NCI-H510A treated with DMSO at 0.1 percent for 48 hours (cell line): ENCODE measurements around the gene IPO4.

Source experiments
- DNase-seq: peaks from one replicate; lab custom pipeline; 2025; lab: John Stamatoyannopoulos, UW

The IPO4 gene

DNA sequence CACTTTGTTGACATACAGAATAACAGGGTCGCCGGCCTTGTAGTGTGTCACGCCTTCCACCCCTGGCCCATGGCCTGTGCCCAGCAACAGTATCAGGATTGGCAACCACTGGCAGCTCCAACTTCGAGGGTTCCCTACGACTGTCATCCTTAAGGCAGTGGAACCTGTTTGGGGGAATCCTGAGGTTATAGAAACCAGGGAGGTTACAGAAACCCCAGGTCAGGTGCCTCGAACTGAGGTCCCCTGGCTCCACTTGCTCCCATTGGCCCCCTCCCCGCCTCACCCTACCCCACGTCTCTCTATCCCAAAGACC, 6.2 kb upstream of the IPO4 start:
- no peak for DNase-seq

DNA sequence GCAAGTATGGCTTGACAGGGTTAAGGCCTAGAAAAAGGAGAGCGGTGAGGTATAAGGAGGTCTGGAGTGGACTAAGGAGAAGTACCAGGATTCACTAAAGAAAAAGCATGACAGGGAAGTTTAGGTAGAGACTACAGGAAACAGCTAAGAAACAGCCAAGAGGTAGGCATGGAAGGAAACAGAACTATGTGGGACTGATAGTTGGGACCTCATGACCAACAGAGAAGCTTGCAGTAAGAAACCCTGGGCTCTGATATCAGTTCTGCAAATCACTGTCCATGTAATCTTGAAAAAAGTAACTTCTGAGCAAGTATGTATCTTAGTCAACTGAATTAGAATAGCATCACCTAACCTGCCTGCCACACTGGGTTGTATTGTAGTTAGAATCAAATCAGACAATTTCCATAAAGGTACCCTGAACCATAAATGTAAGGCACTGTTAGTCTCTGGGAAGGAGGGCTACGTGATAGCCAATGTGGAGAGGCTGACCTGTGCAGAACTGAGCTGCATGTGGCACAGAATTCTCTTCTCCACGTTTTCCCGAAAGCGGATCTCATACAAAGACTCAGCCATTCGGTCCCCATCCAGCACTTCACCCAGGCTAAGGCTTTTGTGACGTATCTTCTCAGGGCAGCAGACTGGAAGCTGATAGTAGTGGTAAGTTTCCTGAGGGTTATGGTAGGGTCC, 5.7 kb upstream of the IPO4 start:
- DNase-seq: no peak

DNA sequence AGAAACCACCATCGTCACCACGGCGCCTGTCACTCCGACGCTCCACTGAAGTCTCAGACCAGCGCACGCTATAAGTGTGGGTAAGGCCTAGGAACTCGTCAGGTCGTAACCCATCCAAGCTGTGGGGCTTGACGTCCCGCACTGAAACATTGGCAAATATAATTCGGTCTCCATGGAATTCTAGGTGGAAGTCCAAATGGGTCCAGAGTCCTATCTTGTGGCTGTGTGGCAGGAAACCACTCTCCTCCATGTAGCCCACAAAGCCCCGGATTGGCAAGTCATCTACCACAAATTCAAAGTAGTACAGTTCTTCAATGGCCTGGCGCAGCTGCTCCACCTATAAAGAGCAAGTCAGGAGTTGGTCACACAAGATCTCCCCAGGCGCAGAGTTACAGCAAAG, 4.3 kb upstream of the IPO4 start:
- no peak for DNase-seq

DNA sequence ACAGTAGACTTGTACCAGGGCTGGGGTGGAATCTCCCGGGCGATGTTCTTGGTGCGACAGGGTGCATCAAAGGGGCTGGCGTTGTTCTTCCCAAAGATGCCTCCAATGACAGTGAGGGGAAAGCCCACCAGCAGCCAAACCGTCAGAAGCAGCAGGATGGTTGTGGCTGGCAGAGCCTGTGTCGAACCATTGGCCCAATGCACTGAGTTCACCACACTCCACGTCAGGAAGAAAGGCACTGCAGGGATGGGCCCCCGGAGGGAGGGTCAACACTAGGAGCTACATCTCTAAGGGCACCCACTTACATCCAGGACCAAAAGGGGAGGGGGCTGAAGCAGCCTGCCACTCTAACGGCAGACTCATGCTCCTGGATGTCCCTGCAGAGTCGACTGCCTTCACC, 1.8 kb upstream of the IPO4 start:
- no peak for DNase-seq

DNA sequence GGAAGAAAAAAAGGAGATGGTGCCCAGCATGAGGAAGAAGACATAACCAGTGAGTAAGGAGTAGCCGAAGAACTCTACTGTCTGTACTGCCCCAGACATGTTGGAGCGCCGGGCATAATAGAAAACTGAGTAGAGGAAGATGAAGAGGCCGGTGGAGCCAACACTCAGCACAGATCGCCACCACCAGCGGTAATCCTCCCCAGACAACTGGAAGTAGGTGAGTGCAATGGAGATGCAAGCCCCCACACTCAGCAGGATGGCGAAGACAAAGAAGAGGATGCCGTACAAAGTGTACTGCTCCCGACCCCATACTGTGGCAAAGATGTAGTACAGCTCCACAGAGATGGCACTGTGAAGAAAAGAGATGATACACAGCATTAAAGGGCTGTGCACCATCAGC, 844 bp upstream of the IPO4 start:
- no peak for DNase-seq

DNA sequence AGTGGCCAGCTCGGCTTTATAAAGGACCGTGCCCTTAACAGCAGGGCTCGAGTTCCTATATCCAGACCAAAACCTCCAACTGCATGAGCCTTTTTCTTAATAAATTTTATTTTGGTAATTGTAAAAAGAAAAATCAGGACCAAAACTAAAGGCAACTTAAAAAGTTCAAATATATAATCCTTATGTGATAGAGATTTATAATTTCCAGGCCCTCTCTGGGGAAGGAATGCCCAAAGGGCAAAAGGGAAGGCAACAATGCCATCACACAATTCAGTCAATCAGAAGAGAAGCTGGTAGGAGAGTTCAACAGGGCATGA, 401 bp upstream of the IPO4 start:
- no peak for DNase-seq

DNA sequence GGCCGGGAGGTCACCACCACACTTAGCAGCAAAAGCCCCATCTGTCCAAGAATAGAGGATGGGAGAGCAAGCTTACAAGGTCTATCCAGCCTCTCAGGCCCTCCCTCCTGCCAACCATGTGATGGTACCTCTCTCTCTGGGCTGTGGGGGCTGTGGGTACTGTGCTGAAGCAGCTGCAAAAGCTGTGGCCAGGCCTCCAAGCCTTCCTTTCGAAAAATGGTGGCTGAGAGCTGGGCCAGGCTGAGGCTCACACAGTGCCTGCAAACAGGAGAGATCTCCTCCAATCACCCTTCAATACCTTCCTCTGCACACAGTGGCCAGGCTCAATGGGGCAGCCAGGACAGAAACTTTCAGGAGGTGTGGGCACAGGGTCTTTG, 1.1 kb downstream of the IPO4 start:
- no peak for DNase-seq

DNA sequence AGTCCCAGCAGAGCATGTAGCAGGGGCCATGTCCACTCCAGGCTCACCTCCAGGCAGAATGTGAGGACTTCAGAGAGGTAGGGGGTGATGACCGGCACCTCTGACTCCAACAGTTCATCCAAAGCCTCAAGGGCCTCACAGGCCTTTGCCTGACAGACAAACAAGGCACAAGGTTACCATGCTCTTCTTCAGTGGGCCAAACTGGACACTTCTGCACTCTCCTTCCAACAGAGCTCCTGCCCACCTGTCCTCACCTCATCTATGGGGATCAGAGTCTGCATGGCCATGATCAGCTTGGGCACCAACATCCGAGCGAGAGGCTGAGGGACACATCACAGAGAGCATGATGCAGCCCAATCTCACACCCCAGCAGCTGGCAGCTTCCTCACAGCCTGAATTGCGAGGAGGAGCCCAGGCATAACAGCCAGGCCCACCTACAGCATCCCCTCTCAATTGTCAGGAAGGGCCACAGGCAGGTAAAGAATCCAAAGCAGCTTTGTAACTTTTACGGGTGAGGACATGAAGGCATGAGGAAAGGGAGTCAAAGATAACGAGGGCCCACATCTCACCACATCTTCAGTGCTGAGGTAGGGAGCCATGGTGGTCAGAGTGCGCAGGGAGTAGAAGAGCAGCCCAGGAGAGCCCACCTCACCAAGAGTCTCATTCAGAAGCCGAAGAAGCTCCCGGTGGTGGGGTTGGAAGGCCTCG, 1.6 kb downstream of the IPO4 start:
- DNase-seq: no peak

DNA sequence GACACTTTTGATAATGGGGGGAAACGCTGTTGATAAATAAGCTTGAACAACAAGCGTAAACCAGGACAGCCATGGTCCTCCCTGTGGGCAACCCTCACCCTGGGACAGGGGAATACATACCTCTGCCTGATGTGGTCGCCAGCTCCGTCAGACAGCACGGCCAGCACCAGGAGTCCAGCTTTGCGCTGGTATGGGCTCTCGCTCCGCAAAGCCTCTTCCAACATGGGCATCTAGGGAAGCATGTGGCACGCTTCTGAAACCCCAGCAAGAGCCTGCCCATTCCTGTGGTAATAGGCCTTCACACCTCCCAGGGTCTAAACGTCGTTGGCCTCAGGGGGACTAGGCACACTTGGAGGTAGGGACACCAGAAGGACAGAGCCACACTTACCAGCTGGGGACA, 2.9 kb downstream of the IPO4 start:
- no peak for DNase-seq

DNA sequence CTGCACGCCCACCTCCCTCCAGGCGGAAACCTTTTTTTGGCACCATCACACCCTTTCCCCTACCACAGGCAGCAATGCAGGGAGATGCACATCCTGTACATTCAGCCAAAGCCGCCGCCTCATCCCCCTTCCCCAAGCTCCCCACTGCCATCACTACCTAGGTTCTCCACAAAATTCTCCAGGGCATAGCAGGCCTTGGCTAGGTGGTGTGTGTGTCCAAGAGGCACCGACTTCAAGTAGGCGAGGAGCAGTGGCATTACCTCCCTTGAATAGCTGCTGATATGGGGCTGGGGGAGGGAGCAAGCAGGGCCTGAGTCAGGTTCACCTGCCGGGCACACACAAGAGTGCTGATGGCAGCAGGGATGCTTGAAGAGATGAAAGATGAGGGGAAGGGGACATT, 3.6 kb downstream of the IPO4 start:
- DNase-seq: no peak

DNA sequence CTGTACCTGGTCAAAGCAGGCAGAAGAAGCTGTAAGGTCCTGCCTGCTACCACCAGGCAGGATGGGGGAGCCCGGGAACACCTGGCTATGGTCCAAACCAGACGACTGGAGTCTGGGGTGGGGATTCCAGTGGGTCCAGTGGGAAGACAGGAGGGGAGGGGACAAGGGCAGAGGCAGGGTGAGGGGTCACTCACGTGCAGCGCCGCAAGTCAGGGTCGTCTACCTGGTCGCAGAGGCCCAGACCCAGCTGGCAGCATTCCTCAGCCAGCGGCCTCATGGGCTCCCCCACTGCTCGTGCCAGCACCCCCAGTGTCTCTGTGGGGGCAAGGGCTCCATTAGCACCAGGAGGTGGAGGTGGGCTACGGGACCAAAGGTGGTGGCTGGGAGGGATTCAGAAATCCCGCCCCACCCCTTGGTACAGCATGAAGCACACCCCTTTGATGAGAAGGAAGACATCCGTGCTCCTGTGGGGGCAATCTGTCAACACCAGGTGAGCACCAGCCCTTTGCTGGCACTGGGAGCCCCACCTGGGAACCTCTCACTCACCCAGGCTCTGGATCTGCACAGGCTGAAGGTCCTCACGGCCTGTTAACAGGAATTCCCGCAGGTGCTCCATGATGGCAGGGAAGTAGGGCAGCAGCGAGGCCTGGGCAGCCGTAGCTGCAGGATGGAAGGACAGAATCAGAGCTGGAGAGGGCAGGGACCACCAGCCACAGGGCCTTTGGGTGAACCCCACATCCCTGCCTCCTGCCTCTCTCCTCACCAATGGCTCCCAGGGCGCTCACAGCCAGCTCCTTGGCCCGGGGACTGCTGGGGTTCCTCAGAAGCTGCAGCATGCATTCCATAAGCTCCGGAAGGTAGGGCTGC, 4.3 kb downstream of the IPO4 start:
- DNase-seq: no peak

DNA sequence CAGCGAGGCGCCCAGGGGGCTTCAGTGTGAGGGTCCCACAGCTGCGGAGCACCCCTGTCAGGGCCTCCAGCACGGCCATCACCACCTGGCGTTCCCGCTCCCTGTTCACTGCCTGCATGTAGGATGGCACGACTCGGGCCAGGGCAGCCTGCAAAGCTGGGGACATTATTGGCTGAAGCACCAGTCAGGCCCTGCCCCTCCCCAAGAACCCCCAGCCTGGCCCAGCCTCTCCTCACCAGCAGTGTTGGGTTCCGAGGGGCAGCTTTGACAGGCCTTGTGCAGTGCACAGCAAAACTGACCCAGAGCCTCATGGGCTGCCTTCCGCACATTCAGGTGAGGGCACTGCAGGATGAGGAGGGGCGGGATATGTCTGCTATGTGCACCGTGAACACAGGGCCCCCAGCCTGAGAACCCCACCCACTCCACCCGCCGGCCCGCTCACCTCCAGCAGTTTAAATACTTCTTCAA, 5.6 kb downstream of the IPO4 start:
- no peak for DNase-seq

DNA sequence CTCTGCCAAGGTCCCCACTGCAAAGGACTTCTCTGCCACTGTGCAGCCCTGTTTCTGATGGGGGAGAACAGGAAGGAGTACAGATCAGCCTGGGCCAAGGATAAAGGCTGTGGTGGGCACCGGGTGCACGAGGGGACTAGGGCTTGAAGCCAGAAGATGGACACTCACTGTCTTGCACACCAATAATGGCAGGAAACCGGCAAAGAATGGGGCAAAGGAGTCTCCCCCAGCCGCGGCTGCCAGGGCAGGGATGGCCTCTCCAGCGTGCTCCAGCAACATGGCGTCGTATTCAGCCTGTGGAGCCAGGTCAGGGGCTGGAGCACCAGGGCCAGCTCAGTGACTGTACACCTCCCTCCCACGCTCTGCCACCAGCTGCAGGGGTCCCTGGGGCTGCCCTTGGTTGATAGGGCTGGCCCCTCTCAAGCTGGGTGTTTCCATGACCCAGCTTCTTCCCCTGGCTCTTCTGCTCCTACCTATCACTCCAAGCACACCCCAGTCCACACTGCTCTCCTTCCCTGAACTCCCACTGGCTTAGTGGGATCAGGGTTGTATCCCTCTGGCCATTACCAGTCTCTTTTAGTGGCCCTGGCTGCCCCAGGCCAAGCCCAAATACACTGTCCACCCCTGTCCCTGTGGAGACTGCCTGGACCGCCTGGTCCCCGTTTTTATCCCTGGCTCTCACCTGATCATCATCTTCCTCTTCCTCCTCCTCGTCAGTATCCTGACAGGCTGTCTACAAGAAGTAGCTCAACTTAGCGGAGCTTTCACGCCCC, 6.3 kb downstream of the IPO4 start:
- no peak for DNase-seq

DNA sequence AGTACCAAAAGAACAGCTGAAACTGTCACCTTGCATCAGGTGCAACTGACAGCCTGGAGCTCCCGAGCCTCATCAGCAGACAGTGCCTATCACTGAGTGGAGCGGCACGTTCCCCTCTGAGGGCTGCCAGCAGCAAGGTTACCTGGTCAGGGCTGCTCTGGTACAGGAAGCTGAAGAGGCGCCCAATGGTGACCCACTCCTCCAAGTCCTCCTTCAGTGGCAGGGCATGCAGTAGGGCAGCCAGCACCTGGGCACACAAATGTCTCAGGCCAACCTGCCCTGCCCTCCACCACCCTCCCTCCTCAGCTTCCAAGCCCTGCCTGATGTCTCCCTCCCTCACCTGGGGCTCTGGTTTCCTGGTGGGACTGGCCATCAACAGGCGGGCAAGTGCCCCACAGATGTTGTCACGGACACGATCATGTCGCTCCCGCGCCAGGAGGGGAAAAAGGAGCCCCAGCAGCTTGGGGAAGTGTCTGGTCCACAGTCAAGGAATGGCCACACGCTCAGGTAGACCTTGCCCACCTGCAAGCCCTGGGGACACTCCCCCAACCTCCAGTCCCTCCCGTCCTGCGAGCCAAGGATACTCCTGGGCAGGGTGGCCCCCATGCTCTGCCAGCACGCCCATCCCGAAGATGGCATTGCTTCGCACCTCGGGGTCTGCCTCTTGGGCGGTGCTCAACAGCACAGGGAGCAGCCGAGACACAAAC, 7.1 kb downstream of the IPO4 start:
- no peak for DNase-seq

DNA sequence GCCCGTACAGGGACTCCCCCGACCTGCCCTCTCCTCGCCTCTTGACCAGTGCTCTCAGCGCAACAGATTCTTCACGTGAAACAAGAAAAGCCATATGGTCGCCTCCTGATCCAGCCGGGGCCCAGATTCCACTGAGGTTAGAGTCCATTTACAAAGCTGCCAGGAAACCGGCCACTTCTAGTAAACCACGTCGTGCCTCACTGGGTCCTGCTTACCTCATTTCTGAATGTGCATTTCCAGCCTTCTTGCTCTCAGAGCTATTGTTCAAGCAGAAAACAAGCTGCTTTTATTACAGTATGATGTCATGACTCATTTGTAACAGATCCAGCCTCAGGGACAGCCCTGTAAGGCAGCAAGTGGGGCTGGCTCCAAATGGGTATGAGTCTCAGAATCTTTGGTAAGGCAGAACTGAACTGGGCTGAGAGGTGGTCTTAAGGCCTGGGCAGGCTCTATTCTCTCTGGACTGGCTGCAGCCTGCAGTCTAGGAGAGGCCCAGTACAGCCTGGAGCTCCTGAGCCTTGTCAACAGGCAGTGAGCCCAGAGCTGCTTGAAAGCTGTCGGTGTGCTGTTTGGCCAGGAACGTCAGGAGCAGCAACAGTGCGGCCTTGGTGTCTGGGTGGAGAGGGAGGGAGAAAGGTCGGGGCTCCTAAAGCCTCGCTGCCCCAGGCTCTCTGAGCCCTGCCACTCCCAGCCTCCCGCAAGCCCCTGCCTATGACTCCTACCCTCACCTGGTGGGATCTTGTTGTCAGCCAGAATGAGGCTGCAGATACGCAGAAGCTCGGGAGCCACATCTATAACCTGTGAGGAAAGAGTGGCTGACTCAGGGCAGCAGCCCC, 8.4 kb downstream of the IPO4 start:
- DNase-seq: no peak

DNA sequence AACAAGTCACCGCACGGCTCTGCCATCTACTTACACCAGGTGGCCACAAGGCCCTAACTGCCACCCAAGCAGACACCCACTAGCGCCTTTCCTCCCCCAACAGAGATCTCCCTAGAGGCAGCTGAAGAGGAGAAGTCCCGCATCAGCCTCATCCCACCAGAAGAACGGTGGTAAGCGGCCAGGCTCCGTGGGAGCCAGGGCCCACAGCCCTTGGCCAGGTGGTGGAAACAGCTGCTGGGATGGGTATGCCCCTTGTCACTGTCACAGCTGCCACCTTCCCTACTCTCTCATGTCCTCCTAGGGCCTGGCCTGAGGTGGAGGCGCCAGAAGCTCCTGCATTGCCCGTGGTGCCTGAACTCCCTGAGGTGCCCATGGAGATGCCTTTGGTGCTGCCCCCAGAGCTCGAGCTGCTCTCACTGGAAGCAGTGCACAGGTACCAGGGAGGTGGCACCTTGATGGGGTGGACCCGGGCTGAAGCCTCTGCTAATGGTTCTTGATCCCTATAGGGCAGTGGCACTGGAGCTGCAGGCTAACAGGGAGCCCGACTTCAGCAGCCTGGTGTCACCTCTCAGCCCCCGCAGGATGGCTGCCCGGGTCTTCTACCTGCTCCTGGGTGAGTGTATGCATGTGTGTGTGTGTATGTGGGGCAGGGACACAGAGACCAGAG, 9.2 kb downstream of the IPO4 start:
- DNase-seq: no peak

DNA sequence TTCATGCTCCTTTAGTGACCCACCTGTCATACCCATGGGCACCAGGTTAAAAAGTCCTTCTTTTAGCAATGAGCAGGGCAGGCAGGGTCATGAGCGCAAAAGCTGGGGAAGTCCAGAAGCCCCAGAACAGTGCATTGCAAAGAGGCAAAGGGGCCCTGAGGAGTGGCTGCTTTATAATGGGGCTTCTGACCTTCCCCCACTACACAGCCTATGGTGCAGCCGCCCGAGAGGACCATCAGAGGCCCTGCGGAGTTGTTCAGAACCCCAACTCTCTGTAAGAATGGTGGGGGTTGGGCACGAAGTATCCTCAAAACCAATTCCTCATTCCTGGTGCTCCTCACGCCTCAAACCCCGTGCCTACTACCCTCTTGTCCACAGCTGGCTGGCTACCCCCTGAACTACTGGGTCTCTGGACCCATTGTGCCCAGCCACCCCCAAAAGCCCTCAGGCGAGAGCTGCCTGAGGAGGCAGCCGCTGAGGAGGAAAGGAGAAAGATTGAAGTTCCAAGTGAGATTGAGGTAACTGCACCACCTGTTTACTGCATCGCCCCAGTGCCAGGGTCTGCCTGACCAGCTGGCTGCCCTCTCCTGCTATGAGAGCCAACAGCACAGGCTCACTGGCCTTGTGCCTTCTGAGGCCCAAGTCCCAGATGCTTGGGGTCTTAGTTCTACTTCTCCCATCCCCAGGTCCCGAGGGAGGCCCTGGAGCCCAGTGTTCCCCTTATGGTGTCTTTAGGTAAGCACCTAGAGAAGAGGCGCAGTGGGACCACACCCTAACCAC, 10.0 kb downstream of the IPO4 start:
- DNase-seq: no peak

DNA sequence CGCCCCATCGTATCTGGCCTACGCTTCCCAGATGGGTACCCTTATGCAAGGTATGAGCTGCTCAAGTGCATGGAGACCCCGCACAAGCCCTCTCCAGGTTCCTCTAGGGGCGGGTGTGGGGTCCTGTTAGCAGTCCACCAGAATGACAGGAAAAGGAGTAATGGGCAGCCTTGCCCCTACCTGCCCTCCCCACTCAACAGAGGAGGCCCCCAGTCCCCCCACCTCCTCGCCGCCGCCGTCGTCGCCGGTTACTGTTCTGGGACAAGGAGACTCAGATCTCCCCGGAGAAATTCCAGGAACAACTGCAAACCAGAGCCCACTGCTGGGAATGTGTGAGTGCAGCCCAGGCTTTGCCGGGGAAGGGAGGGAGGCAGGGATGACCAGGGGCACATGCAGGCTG, 10.7 kb downstream of the IPO4 start:
- DNase-seq: no peak

DNA sequence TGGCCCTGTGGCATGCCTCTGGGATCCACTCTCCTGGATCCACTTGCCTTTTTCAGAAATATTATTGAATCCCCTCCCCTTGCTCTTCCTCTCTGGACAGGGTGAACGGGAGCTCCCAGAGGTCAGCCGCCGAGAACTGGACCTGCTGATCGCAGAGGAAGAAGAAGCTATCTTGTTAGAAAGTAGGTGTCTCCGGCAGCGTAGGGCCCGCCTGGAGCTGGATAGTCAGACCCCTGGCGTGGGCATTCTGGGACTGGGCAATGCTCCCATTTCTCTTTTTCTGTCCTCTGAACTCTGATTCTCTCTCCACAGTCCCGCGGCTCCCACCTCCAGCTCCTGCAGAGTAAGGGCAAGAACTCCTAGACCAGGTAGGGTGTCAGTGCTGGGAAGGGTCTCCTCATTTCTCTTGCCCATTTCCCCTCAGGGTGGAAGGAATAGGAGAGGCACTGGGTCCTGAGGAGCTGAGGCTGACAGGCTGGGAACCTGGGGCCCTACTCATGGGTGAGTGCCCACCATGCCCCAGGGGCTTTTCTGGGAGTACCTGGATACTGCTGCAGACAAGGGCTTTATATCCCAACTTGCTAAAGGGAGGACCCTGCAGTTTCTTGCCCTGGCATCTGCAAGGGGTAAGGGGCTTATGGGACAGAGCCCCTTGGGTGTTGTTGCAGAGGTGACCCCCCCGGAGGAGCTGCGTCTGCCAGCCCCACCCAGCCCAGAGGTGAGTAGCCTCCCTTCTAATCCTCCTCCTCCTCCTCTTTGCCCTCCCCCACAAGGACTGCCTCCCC, 11.4 kb downstream of the IPO4 start:
- DNase-seq: no peak
